SU-DHL-6 (cell line): ENCODE data around the gene PILRA.

Experiments
- H2AFZ ChIP-seq: fragments of 200-600 bp; sonication (generic); 2 replicates; pipeline ENCODE4 v1.6.1; 2014; ENCODE audit warnings: low read depth, mild to moderate bottlenecking, moderate library complexity, mixed read lengths, antibody characterized with exemption, low read length; ENCODE audit not compliant: severe bottlenecking
- H3F3A ChIP-seq: fragments of 200-600 bp; shearing (Covaris generic); 2 replicates; pipeline ENCODE4 v1.6.0; 2016; ENCODE audit warnings: antibody characterized with exemption, mild to moderate bottlenecking; ENCODE audit not compliant: insufficient read depth
- H3K27ac ChIP-seq: fragments of 200-600 bp; sonication (generic); 2 replicates; pipeline ENCODE4 v1.5.1; 2016; ENCODE audit warnings: low read depth, mild to moderate bottlenecking, low read length, moderate library complexity, mixed read lengths
- H3K27me3 ChIP-seq: fragments of 200-600 bp; sonication (generic), shearing (Covaris generic); 2 replicates; pipeline ENCODE4 v1.6.0; 2014; ENCODE audit warnings: mild to moderate bottlenecking, low read length
- H3K36me3 ChIP-seq: fragments of 200-600 bp; sonication (generic); 2 replicates; pipeline ENCODE4 v1.6.1; 2014; ENCODE audit warnings: mild to moderate bottlenecking, low read length, mixed read lengths
- H3K4me2 ChIP-seq: fragments of 300-600, 200-600 bp; shearing (Covaris generic), sonication (generic); 2 replicates; pipeline ENCODE4 v1.6.0; 2014; ENCODE audit warnings: low read length, low read depth, mild to moderate bottlenecking; ENCODE audit not compliant: poor library complexity, severe bottlenecking
- H3K4me3 ChIP-seq: fragments of 200-600 bp; sonication (generic); 2 replicates; pipeline ENCODE4 v1.5.1; 2014; ENCODE audit warnings: antibody characterized with exemption, low read length, mild to moderate bottlenecking, mixed read lengths; ENCODE audit not compliant: insufficient read depth, poor library complexity, severe bottlenecking
- H3K79me2 ChIP-seq: fragments of 200-600 bp; sonication (generic); 2 replicates; pipeline ENCODE4 v1.6.1; 2014; ENCODE audit warnings: mild to moderate bottlenecking, low read length, moderate library complexity; ENCODE audit not compliant: insufficient read depth
- H3K9ac ChIP-seq: fragments of 200-600 bp; sonication (generic); 2 replicates; pipeline ENCODE4 v1.7.0; 2014; ENCODE audit warnings: mild to moderate bottlenecking, low read length
- H3K9me2 ChIP-seq: fragments of 200-600 bp; sonication (generic); replicated peaks from 2 replicates; pipeline ENCODE4 v1.6.1; 2014; ENCODE audit warnings: low read length; ENCODE audit not compliant: insufficient read depth
- H3K9me3 ChIP-seq: fragments of 200-600 bp; sonication (generic); 2 replicates; pipeline ENCODE4 v1.6.1; 2014; ENCODE audit warnings: low read length, mixed read lengths; ENCODE audit not compliant: insufficient read depth
- H4K20me1 ChIP-seq: fragments of 200-600 bp; sonication (generic); 2 replicates; pipeline ENCODE4 v1.6.1; 2014; ENCODE audit warnings: low read depth, mild to moderate bottlenecking, antibody characterized with exemption, low read length, moderate library complexity, mixed read lengths
- CTCF ChIP-seq: fragments of 200-600 bp; sonication (generic); IDR thresholded peaks from one replicate; pipeline ENCODE4 v1.5.1; 2017; ENCODE audit warnings: antibody characterized with exemption, mild to moderate bottlenecking, low read length, moderate library complexity; ENCODE audit not compliant: insufficient read depth, poor library complexity, severe bottlenecking
- EZH2phosphoT487 ChIP-seq: fragments of 200-600 bp; sonication (generic), shearing (Covaris generic); conservative IDR thresholded peaks from 2 replicates; pipeline ENCODE4 v1.6.1; 2018; ENCODE audit warnings: mild to moderate bottlenecking, antibody characterized with exemption, low read length, moderate library complexity, mixed read lengths

The PILRA gene

GRCh38 chr7:100428199-100428966, 55.1 kb downstream of the PILRA start, which contains the start of gene ZCWPW1:
Gene ZCWPW1, minus strand, starts transcription at chr7:100428703. Its CDS starts 8,054 bp downstream, at chr7:100420649.
- Histone ChIP-seq H3K4me2 (peak within 1 kb of the TSS; percentile 76), H3K36me3 (no peaks in the 10 kb centered on the region), H3K9me2 (no peaks in the 10 kb centered on the region), H3K9ac (peak within 1 kb of the TSS; percentile 99), H2AFZ (peak within 1 kb of the TSS; percentile 58), H3K4me3 (peak within 1 kb of the TSS; percentile 88), H3K27me3 (no peaks in the 10 kb centered on the region), H3F3A (peaks cover 56% of the 10 kb centered on the region), H3K9me3 (no peaks in the 10 kb centered on the region), H3K79me2 (peaks cover 27% of the 10 kb centered on the region), H3K27ac (peak within 1 kb of the TSS; percentile 96), H4K20me1 (no peaks in the 10 kb centered on the region)
- TF ChIP-seq EZH2phosphoT487 (no peak), CTCF (no peak)

- Histone ChIP-seq H4K20me1 (no peaks in the 10 kb centered on the region), H3K27me3 (no peaks in the 10 kb centered on the region), H3K9ac (peak overlapping the region; percentile 99), H3K9me3 (no peaks in the 10 kb centered on the region), H3F3A (peaks cover 63% of the 10 kb centered on the region), H3K4me2 (peak overlapping the region; percentile 76), H3K4me3 (peak overlapping the region; percentile 88), H3K36me3 (no peaks in the 10 kb centered on the region), H3K27ac (peak overlapping the region; percentile 96), H3K9me2 (no peaks in the 10 kb centered on the region), H3K79me2 (peaks cover 27% of the 10 kb centered on the region), H2AFZ (no peak overlapping the region)
- no peak for TF ChIP-seq CTCF
These were observed 55.8 kb downstream of the PILRA start for GRCh38 chr7:100428967-100429636.

GRCh38 chr7:100429637-100430492, 56.6 kb downstream of the PILRA start, which contains the start of gene MEPCE:
Gene MEPCE, plus strand, starts transcription at chr7:100429831. Its CDS starts 188 bp downstream, at chr7:100430019.
- no peaks in the 10 kb centered on the region for H3K9me3 ChIP-seq
- peak within 1 kb of the TSS; percentile 96 for H3K27ac ChIP-seq
- H2AFZ ChIP-seq, result no peak within 1 kb of the TSS
- no peak for TF ChIP-seq EZH2phosphoT487
- no peak for TF ChIP-seq CTCF
- peak within 1 kb of the TSS; percentile 76 for H3K4me2 ChIP-seq
- H3K9ac ChIP-seq, result peak within 1 kb of the TSS; percentile 99
- peak within 1 kb of the TSS; percentile 88 for H3K4me3 ChIP-seq
- H4K20me1 ChIP-seq, result no peaks in the 10 kb centered on the region
- peaks cover 68% of the 10 kb centered on the region for H3F3A ChIP-seq
- H3K27me3 ChIP-seq, result no peaks in the 10 kb centered on the region
- H3K36me3 ChIP-seq, result no peaks in the 10 kb centered on the region
- no peaks in the 10 kb centered on the region for H3K9me2 ChIP-seq
- H3K79me2 ChIP-seq, result peaks cover 31% of the 10 kb centered on the region
